ENCODE data around the gene ARID1B.

Gene ARID1B

DNA sequence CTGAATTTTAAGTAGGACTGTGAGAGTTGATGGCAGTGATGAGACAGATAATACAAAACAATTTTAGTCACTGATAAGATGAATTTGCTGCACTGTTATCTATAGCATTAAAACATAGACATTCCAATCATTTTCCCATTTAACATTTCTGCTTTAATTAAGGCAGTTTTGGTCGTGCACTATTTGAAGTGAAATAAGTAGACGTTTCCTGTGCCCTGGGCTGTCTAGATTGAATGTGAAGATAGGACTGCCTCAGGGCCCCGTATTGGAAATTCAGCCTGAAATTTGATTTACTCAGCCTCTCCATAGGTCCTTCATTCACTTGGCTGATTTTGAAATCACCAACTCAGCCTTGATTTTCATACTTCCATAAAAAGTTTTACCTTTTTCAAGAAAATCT lies 48.3 kb downstream of the ARID1B start:
- DNase-seq (ENCODE audit: low read depth in 2 of 2), result no peak

- no peak for DNase-seq (ENCODE audit: low read depth in 2 of 2)
Measured at GRCh38 chr6:156826290-156826955, 49.2 kb downstream of the ARID1B start.

DNA sequence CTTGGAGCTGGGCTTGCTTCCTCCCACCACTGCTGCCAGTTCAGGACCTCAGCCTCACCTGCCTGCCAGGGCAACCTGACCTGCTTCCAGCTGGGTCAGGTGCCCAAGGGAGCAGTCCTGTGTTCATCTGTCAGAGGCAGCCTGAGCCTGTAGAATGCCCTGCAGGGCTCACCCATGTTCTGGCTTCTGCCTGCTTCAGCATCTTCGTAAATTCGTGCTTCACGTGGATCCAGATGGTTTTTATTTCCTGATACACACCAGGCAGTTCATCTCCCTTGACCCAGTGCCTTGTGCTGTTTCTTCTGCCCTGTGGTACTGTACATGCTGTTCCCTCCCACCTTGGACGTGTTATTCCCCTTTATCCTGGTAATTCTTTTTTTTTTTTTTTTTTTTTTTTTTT lies 50.2 kb downstream of the ARID1B start:
- DNase-seq (ENCODE audit: low read depth in 2 of 2), result no peak

DNA sequence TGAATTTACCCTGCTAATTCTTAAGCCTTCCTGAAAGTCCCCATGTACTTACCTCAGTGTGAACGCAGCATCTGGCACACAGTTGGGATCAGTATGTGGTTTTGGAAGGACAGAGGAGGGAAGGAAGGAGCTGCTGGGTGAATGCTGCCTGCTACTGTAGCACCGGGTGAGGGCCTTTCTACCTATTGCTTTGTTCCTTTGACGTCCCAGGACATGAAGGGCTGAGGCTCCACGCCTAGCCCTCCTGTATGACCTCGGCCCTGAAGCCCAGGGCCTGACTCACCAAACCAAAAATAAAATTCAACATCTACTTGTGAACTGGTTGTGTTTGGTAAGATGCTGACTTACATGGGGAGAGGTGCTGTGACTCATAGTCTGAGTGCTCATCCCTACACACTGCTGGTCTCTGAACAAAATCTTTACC lies 51.1 kb downstream of the ARID1B start:
- peak in 1 of 2 donors; percentile 9 for DNase-seq (ENCODE audit: low read depth in 2 of 2)

GRCh38 chr6:156830126-156830525 lies 52.9 kb downstream of the ARID1B start:
- no peak for DNase-seq (ENCODE audit: low read depth in 2 of 2)

- DNase-seq (ENCODE audit: low read depth in 2 of 2), result no peak
Measured at GRCh38 chr6:156832231-156832647, 55.1 kb downstream of the ARID1B start.

- DNase-seq (ENCODE audit: low read depth in 2 of 2), result no peak
Measured at GRCh38 chr6:156832669-156833068, 55.5 kb downstream of the ARID1B start.

- no peak for DNase-seq (ENCODE audit: low read depth in 2 of 2)
Measured at GRCh38 chr6:156833755-156834154, 56.6 kb downstream of the ARID1B start.

DNA sequence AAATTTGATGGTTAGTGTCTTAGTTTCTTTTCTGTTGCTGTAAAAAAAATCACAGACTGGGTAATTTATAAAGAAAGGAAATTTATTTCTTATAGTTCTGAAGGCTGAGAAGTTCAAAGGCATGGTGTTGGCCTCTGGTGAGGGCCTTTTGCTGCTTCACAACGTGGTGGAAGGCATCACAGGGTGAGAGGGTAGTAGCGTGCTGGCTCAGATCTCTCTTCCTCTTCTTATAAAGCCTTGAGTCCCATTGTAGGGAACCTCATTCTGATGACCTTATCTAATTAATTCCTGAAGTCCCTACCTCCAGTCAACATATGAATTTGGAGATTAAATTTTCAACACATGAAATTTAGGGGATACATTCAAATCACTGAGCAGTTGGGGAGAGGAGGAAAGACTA lies 62.0 kb downstream of the ARID1B start:
- no peak for DNase-seq (ENCODE audit: low read depth in 2 of 2)

- DNase-seq (ENCODE audit: low read depth in 2 of 2), result no peak
Measured at GRCh38 chr6:156839591-156840001, 62.4 kb downstream of the ARID1B start.

- no peak for DNase-seq (ENCODE audit: low read depth in 2 of 2)
Measured at GRCh38 chr6:156840136-156840535, 63.0 kb downstream of the ARID1B start.

DNA sequence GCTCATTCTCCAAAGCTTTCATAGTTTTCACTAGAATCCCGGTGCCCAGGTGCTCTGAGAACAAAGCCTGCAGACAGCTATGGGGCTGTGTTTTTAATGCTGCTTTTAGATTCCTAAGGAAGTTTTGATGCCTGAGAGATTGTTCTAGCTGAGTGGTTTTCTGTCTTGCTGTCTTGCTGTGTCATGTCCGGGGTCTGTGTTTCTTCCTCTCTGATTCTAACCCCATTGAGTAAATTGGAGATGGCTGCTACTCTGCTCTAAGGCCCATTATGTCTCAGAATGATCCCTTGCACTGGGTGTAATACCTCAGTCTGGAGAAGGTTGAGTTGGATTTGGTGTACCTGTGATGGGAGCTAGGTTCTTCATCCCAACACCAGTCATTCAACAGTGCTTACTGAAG lies 63.4 kb downstream of the ARID1B start:
- DNase-seq (ENCODE audit: low read depth in 2 of 2), result no peak

- no peak for DNase-seq (ENCODE audit: low read depth in 2 of 2)
Measured at GRCh38 chr6:156841508-156841907, 64.3 kb downstream of the ARID1B start.

GRCh38 chr6:156842598-156843250 lies 65.5 kb downstream of the ARID1B start:
- no peak for DNase-seq (ENCODE audit: low read depth in 2 of 2)

DNA sequence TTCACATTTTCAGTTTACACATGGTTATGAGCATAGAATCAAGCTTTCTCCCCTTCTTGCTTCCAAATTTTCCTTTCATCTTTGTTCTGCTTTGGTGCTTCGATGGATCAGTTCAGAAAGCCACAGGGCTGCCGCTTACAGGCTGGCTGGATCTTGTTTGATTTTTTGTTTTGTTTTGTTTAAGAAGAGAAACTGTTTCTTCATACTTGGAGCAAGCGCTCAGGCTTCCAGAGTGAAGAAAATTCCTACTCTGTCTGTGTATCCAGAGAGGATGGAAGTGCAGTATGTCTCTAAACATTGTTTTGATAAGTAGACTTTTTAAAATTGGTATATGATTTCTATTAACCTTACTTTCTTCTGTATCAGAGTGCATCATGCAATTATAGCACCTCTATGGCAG lies 66.9 kb downstream of the ARID1B start:
- no peak for DNase-seq (ENCODE audit: low read depth in 2 of 2)

- no peak for DNase-seq (ENCODE audit: low read depth in 2 of 2)
Measured at GRCh38 chr6:156845454-156846155, 68.4 kb downstream of the ARID1B start.

GRCh38 chr6:156846845-156847599 lies 69.8 kb downstream of the ARID1B start:
- DNase-seq (ENCODE audit: low read depth in 2 of 2), result no peak

- DNase-seq (ENCODE audit: low read depth in 2 of 2), result no peak
Measured at GRCh38 chr6:156848123-156848522, 70.9 kb downstream of the ARID1B start.

DNA sequence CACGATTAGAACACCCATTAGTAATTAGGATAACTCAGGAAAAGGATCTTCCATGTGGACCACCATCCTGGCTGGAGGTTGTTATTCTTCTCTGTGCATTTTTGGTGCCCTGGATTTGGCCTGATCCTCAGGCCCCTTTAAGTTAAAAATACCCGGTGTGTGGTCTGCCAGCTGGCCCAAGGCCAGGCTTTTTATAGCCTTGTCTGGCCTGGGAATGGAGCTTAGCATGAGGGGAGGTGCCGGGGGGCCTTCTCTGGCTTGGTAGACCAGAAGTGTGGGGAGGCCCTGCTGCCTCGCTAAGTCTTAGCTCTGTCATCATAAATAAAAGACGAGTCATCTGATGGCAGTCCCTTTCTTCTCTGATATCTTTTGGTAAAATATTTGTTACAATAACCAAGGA lies 71.4 kb downstream of the ARID1B start:
- no peak for DNase-seq (ENCODE audit: low read depth in 2 of 2)

GRCh38 chr6:156849806-156850205 lies 72.6 kb downstream of the ARID1B start:
- DNase-seq (ENCODE audit: low read depth in 2 of 2), result no peak

GRCh38 chr6:156850353-156850752 lies 73.2 kb downstream of the ARID1B start:
- no peak for DNase-seq (ENCODE audit: low read depth in 2 of 2)

DNA sequence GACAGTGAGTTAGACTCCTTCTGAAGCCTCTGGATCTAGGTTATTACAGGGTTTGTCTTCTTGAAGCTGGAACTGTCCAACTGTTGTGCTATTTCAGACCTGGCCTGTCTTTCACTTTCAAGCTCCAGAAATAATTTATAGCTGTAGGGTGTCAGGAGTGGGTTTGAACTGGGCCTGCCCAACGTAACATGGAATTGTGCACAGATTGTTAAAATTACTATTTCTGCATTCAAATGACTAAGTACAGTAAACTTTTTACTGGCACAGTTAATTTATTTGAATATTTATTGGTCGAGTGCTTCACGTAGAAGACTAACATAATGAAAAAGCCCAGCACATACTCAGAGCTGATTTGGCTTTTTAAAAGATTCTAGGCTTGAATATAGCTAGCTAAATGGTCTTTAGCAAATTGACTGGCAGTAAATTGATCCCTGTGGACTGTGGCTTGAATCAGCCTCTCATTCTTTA lies 74.3 kb downstream of the ARID1B start:
- DNase-seq (ENCODE audit: low read depth in 2 of 2), result no peak

All from activated CD4-positive, alpha-beta T cell treated with anti-CD3 and anti-CD28 coated beads for 24 hours (primary cell).